Liver (tissue), 9 donors: ENCODE measurements around the gene CD1E. TPM values are rescaled to one million over a fixed set of nuclear protein-coding genes. Genes with fewer than 3 reads are reported as not detected.

Source experiments
- DNase-seq: peaks from one replicate; pipeline ENCODE4 v3.0.0-alpha.2; 2017; ENCODE audit warnings: low spot score
- H3K27ac ChIP-seq, 2 donors: one replicate each; pipeline ENCODE4 v1.7.0; 2013; ENCODE audit warnings: inconsistent platforms in 2 of 2, low read length in 2 of 2, control low read depth in 1 of 2, low read depth in 1 of 2, mild to moderate bottlenecking in 1 of 2
- H3K27me3 ChIP-seq, 4 donors: one replicate each; pipeline versions ENCODE4 v1.6.1 to v1.7.0; 2013; ENCODE audit warnings: low read length in 3 of 4, inconsistent platforms in 1 of 4, mild to moderate bottlenecking in 1 of 4, moderate library complexity in 1 of 4; ENCODE audit not compliant: control insufficient read depth in 4 of 4, insufficient read depth in 4 of 4
- H3K36me3 ChIP-seq, 4 donors: one replicate each; pipeline versions ENCODE4 v1.6.1 to v1.7.0; 2013; ENCODE audit warnings: low read length in 3 of 4, mild to moderate bottlenecking in 3 of 4, low read depth in 1 of 4, moderate library complexity in 1 of 4; ENCODE audit not compliant: control insufficient read depth in 4 of 4, insufficient read depth in 3 of 4
- H3K4me1 ChIP-seq, 4 donors: one replicate each; pipeline versions ENCODE4 v1.6.1 to v1.7.0; 2013; ENCODE audit warnings: low read length in 3 of 4, mild to moderate bottlenecking in 3 of 4, moderate library complexity in 1 of 4; ENCODE audit not compliant: control insufficient read depth in 4 of 4, insufficient read depth in 4 of 4
- H3K4me3 ChIP-seq, 3 donors: one replicate each; pipeline versions ENCODE4 v1.6.1 to v1.7.0; 2013; ENCODE audit warnings: low read length in 3 of 3, control low read depth in 1 of 3, low read depth in 1 of 3, mild to moderate bottlenecking in 1 of 3
- H3K9ac ChIP-seq, 2 donors: one replicate each; pipeline ENCODE4 v1.7.0; 2013; ENCODE audit warnings: low read length in 2 of 2, mild to moderate bottlenecking in 2 of 2, moderate library complexity in 2 of 2, control low read depth in 1 of 2, low read depth in 1 of 2
- H3K9me3 ChIP-seq, 4 donors: one replicate each; pipeline versions ENCODE4 v1.6.1 to v1.7.0; 2013; ENCODE audit warnings: low read length in 3 of 4; ENCODE audit not compliant: control insufficient read depth in 4 of 4
- ATF3 ChIP-seq: IDR thresholded peaks from 2 replicates; pipeline ENCODE4 v1.6.1; 2016; ENCODE audit warnings: antibody characterized with exemption
- CTCF ChIP-seq: fragments of 150-350 bp; IDR thresholded peaks from 2 replicates; pipeline ENCODE4 v1.5.1; 2017; ENCODE audit warnings: improper control_type of control experiment, low read depth, low read length; ENCODE audit not compliant: missing input control
- EGR1 ChIP-seq, 2 donors: IDR thresholded peaks; 2 replicates each; pipeline ENCODE4 v1.6.1; 2016 to 2018; ENCODE audit warnings: antibody characterized with exemption in 2 of 2, low read depth in 2 of 2
- FOXA1 ChIP-seq: IDR thresholded peaks from 2 replicates; pipeline ENCODE4 v1.6.1; 2016; ENCODE audit warnings: antibody characterized with exemption
- FOXA2 ChIP-seq: IDR thresholded peaks from 2 replicates; pipeline ENCODE4 v1.6.1; 2016; ENCODE audit warnings: antibody characterized with exemption
- GABPA ChIP-seq, 2 donors: IDR thresholded peaks in 1 of 2; conservative IDR thresholded peaks in 1 of 2; 2 replicates each; pipeline ENCODE4 v1.6.1; 2016; ENCODE audit warnings: antibody characterized with exemption in 2 of 2, mild to moderate bottlenecking in 1 of 2, moderate library complexity in 1 of 2
- HNF4A ChIP-seq, 2 donors: conservative IDR thresholded peaks; 2 replicates each; pipeline ENCODE4 v1.6.1; 2016; ENCODE audit warnings: antibody characterized with exemption in 2 of 2, mild to moderate bottlenecking in 2 of 2
- HNF4G ChIP-seq: IDR thresholded peaks from 2 replicates; pipeline ENCODE4 v1.6.1; 2016; ENCODE audit warnings: antibody characterized with exemption
- MAX ChIP-seq: IDR thresholded peaks from 2 replicates; pipeline ENCODE4 v1.6.1; 2016; ENCODE audit warnings: antibody characterized with exemption
- NR2F2 ChIP-seq: IDR thresholded peaks from 2 replicates; pipeline ENCODE4 v1.6.1; 2016; ENCODE audit warnings: antibody characterized with exemption
- RAD21 ChIP-seq, 2 donors: IDR thresholded peaks; 2 replicates each; pipeline ENCODE4 v1.6.1; 2016; ENCODE audit warnings: antibody characterized with exemption in 2 of 2, mild to moderate bottlenecking in 2 of 2
- REST ChIP-seq: IDR thresholded peaks from 2 replicates; pipeline ENCODE4 v1.6.1; 2016; ENCODE audit warnings: antibody characterized with exemption, mild to moderate bottlenecking
- RXRA ChIP-seq, 2 donors: IDR thresholded peaks; 2 replicates each; pipeline ENCODE4 v1.6.1; 2017 to 2018; ENCODE audit warnings: antibody characterized with exemption in 2 of 2, mild to moderate bottlenecking in 1 of 2
- SP1 ChIP-seq: IDR thresholded peaks from 2 replicates; pipeline ENCODE4 v1.6.1; 2018; ENCODE audit warnings: antibody characterized with exemption, mild to moderate bottlenecking
- TAF1 ChIP-seq: conservative IDR thresholded peaks from 2 replicates; pipeline ENCODE4 v1.6.1; 2016; ENCODE audit warnings: antibody characterized with exemption, mild to moderate bottlenecking
- YY1 ChIP-seq: IDR thresholded peaks from 2 replicates; pipeline ENCODE4 v1.6.1; 2016; ENCODE audit warnings: antibody characterized with exemption, mild to moderate bottlenecking
- ZBTB33 ChIP-seq: IDR thresholded peaks from 2 replicates; pipeline ENCODE4 v1.6.1; 2016; ENCODE audit warnings: antibody characterized with exemption
- WGBS: extraction: QIAGEN DNeasy Blood & Tissue Kit; methylation state at CpG from one replicate; pipeline ENCODE4 v1.1.7; 2013; 5-methylcytosine and 5-hydroxymethylcytosine counted together
- polyA plus RNA-seq, 2 donors: library from polyadenylated mRNA; stranded (reverse) in 1 of 2; unstranded in 1 of 2; fragments of 200-250 nt in 1 of 2; fragments of >200 nt in 1 of 2; fragmentation: Nextera tagmentation in 1 of 2; extraction: Ambion mirVana in 1 of 2; gene quantifications; one replicate each; pipeline versions ENCODE4 v1.2.1 to v1.2.3, GENCODE V29; 2013 to 2015
- total RNA-seq, 2 donors: library from RNA; depleted of rRNA; stranded (reverse); fragments of >200 nt; gene quantifications; one replicate each; pipeline ENCODE4 v1.2.3, GENCODE V29; 2014
- donor health status: healthy.
- donor health status: healthy.
- donor health status: healthy.
- donor health status: healthy.
- donor health status: healthy.

CD1E gene
- total and polyA plus RNA-seq, 4 donors = 0.09 to 0.56 (median 0.25) TPM; not detected in 1

GRCh38 chr1:158398818-158399514 lies 45.3 kb downstream of the CD1E start, which contains the start of gene OR10T2:
OR10T2 (minus strand) TSS chr1:158399466; CDS start chr1:158399466, 0 bp downstream.
- Histone ChIP-seq H3K9ac (no peak within 1 kb of the TSS), H3K4me1 (no peaks in the 10 kb centered on the region), H3K27me3 (no peaks in the 10 kb centered on the region), H3K36me3 (no peaks in the 10 kb centered on the region), H3K9me3 (peaks cover 0 to 2% (median 0%) of the 10 kb centered on the region in 4 donors), H3K27ac (no peak within 1 kb of the TSS), H3K4me3 (no peak within 1 kb of the TSS)
- DNase-seq = no peak
- 66% methylated on average over 5 of the region's 5 CpGs for WGBS
- TF ChIP-seq FOXA2 (no peak), RAD21 (IDR thresholded peaks at IDR 0.05) (no peak), CTCF (no peak), REST (no peak), MAX (no peak), GABPA (IDR thresholded peaks at IDR 0.05 in 1 of 2, conservative IDR thresholded peaks at IDR 0.05 in 1 of 2) (no peak), HNF4G (no peak), ZBTB33 (no peak), ATF3 (no peak), EGR1 (IDR thresholded peaks at IDR 0.05; ENCODE audit: low read depth in 2 of 2) (no peak), SP1 (no peak), YY1 (no peak), RXRA (IDR thresholded peaks at IDR 0.05) (no peak), TAF1 (no peak), FOXA1 (no peak), HNF4A (conservative IDR thresholded peaks at IDR 0.05) (no peak), NR2F2 (no peak)
